Mesenchymal stem cell (in vitro differentiated cells and primary cell): ENCODE measurements around the gene RBM19.

Experiments
- DNase-seq: peaks from one replicate; pipeline ENCODE4 v3.0.0-alpha.2; 2013
- H2AFZ ChIP-seq: one replicate; pipeline ENCODE4 v1.6.1; 2013; ENCODE audit warnings: low read depth, mild to moderate bottlenecking, control low read depth, inconsistent platforms, low read length, moderate library complexity
- H2AK5ac ChIP-seq: 2 replicates; pipeline ENCODE4 v1.6.1; 2013; ENCODE audit warnings: low read length, moderate library complexity, mild to moderate bottlenecking, inconsistent platforms; ENCODE audit not compliant: severe bottlenecking
- H2BK120ac ChIP-seq: one replicate; pipeline ENCODE4 v1.6.1; 2013; ENCODE audit warnings: low read depth, mild to moderate bottlenecking, inconsistent platforms, low read length, moderate library complexity
- H2BK12ac ChIP-seq, 2 experiments: one replicate each; pipeline ENCODE4 v1.6.1; 2013; ENCODE audit warnings: inconsistent platforms in 2 of 2, low read length in 2 of 2, mild to moderate bottlenecking in 2 of 2, moderate library complexity in 2 of 2, control low read depth in 1 of 2
- H2BK15ac ChIP-seq: one replicate; pipeline ENCODE4 v1.6.1; 2013; ENCODE audit warnings: mild to moderate bottlenecking, low read depth, inconsistent platforms; ENCODE audit not compliant: poor library complexity, severe bottlenecking
- H2BK5ac ChIP-seq: 2 replicates; pipeline ENCODE4 v1.6.1; 2013; ENCODE audit warnings: low read depth, mild to moderate bottlenecking, low read length, control low read depth, inconsistent platforms; ENCODE audit not compliant: poor library complexity, severe bottlenecking
- H3K14ac ChIP-seq, 2 experiments: one replicate each; pipeline ENCODE4 v1.6.1; 2013; ENCODE audit warnings: inconsistent platforms in 2 of 2, low read length in 2 of 2, control low read depth in 1 of 2, mild to moderate bottlenecking in 1 of 2, moderate library complexity in 1 of 2
- H3K18ac ChIP-seq, 2 experiments: one replicate each; pipeline ENCODE4 v1.6.1; 2013; ENCODE audit warnings: inconsistent platforms in 2 of 2, low read length in 2 of 2, control low read depth in 1 of 2, low read depth in 1 of 2, mild to moderate bottlenecking in 1 of 2
- H3K23ac ChIP-seq, 2 experiments: one replicate each; pipeline ENCODE4 v1.6.1; 2013; ENCODE audit warnings: inconsistent platforms in 2 of 2, low read length in 2 of 2, mild to moderate bottlenecking in 2 of 2, moderate library complexity in 2 of 2, control low read depth in 1 of 2
- H3K27ac ChIP-seq: 2 replicates; pipeline ENCODE4 v1.5.1; 2013; ENCODE audit warnings: mild to moderate bottlenecking, moderate library complexity, low read length, control low read depth, inconsistent platforms; ENCODE audit not compliant: poor library complexity, severe bottlenecking
- H3K27me3 ChIP-seq, 2 experiments: 2 replicates each; pipeline versions ENCODE4 v1.6.1 to v1.7.0; 2013; ENCODE audit warnings: low read length in 2 of 2, mild to moderate bottlenecking in 2 of 2, moderate library complexity in 2 of 2, control low read depth in 1 of 2, inconsistent platforms in 1 of 2; ENCODE audit not compliant: control insufficient read depth in 1 of 2, insufficient read depth in 1 of 2
- H3K36me3 ChIP-seq, 2 experiments: 2 replicates each; pipeline versions ENCODE4 v1.6.1 to v1.7.0; 2013; ENCODE audit warnings: low read length in 2 of 2, control low read depth in 1 of 2, inconsistent platforms in 1 of 2, low read depth in 1 of 2, mild to moderate bottlenecking in 1 of 2; ENCODE audit not compliant: insufficient read depth in 2 of 2, control insufficient read depth in 1 of 2
- H3K4ac ChIP-seq, 2 experiments: one replicate each; pipeline ENCODE4 v1.6.1; 2013; ENCODE audit warnings: inconsistent platforms in 2 of 2, low read length in 2 of 2, mild to moderate bottlenecking in 2 of 2, moderate library complexity in 2 of 2, control low read depth in 1 of 2, low read depth in 1 of 2
- H3K4me1 ChIP-seq: 2 replicates; pipeline ENCODE4 v1.6.1; 2013; ENCODE audit warnings: low read depth, low read length, control low read depth; ENCODE audit not compliant: control insufficient read depth, insufficient read depth
- H3K4me2 ChIP-seq: 2 replicates; pipeline ENCODE4 v1.6.1; 2013; ENCODE audit warnings: low read length, mild to moderate bottlenecking, inconsistent platforms; ENCODE audit not compliant: poor library complexity, severe bottlenecking
- H3K4me3 ChIP-seq, 2 experiments: 2 replicates each; pipeline versions ENCODE4 v1.5.1 to v1.7.0; 2013; ENCODE audit warnings: low read length in 2 of 2, mild to moderate bottlenecking in 2 of 2, control low read depth in 1 of 2, low read depth in 1 of 2; ENCODE audit not compliant: insufficient read depth in 1 of 2
- H3K79me1 ChIP-seq: replicated peaks from 2 replicates; pipeline ENCODE4 v1.6.1; 2013; ENCODE audit warnings: mild to moderate bottlenecking, control low read depth, low read length, inconsistent platforms; ENCODE audit not compliant: poor library complexity, severe bottlenecking
- H3K9ac ChIP-seq: 2 replicates; pipeline ENCODE4 v1.7.0; 2013; ENCODE audit warnings: mild to moderate bottlenecking, low read length, moderate library complexity
- H3K9me3 ChIP-seq: 2 replicates; pipeline ENCODE4 v1.7.0; 2013; ENCODE audit warnings: mild to moderate bottlenecking, low read length; ENCODE audit not compliant: control insufficient read depth
- H4K8ac ChIP-seq: one replicate; pipeline ENCODE4 v1.6.1; 2013; ENCODE audit warnings: inconsistent platforms, mild to moderate bottlenecking, low read length, moderate library complexity
- H4K91ac ChIP-seq: one replicate; pipeline ENCODE4 v1.6.1; 2013; ENCODE audit warnings: mild to moderate bottlenecking, low read length, inconsistent platforms
- WGBS: methylation state at CpG from one replicate; pipeline ENCODE4 v1.1.7; 2013; ENCODE audit warnings: mixed read lengths; 5-methylcytosine and 5-hydroxymethylcytosine counted together

RBM19 gene

DNA sequence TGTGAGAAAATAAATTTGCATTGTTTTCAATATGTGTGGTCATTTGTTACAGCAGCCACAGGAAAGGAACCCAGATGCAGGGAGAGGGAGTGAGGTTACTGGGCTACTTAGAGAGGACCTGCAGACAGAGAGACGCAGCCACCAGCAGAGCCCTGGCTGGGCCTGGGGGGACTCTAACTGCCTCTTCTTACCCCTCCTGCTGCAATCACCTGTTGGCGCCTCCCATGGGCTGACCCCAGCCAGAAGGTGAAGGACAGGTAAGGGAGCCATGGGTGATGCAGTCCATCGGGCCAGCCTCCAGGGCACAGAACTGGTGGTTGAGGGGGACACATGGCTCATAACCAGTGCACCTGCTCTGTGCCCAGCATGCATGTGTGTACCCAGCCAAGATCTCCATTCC, 15.8 kb upstream of the RBM19 start:
- H3K4me2 ChIP-seq, result no peak overlapping the region
- 88% methylated on average over 2 of the region's 3 CpGs for WGBS
- no peaks in the 10 kb centered on the region for H3K9me3 ChIP-seq

DNA sequence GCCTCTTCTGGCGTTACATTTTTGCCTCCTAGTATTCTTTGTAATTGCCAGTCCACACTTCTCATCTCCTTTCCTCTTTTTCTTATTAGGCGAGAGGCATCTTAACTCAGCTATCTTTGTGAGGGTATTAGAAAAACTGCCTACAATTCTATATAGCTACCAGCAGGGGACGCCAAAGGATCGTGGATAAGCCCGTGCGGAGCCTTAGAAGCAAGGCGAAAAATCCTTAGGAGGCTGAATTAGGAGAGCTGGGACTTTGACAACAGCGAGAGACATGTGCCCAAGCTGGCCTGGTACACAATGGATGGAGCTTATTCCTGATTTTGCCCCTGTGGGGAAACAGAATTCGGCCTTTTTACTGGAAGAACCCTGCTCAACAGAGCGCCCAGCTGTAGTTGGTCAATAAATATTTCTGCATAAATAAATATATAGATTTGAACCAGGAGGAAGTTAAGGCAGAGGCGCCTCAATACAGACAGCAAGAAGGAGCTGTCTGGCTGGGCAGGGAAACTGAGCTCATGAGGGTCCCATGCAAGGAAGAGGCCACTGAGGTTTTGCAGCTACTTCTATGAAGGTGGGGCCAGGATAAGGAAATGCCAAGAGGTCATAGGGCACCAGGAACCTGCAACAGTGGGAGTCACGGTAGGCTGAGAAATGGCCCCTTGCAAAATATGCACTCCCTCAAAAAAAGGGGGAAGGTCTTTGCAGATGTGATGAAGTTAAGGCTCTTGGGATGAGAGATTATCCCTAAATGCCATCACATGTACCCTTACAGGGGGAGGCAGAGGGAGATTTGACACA, 14.6 kb upstream of the RBM19 start:
- Histone ChIP-seq H3K14ac (no peak overlapping the region), H2AFZ (no peak overlapping the region), H2BK5ac (no peak overlapping the region), H2AK5ac (no peak overlapping the region), H2BK120ac (no peak overlapping the region), H4K91ac (no peak overlapping the region), H3K9me3 (no peaks in the 10 kb centered on the region), H3K36me3 (no peaks in the 10 kb centered on the region), H3K27me3 (peaks cover 12 to 83% of the 10 kb centered on the region in 2 experiments), H3K9ac (no peak overlapping the region), H3K23ac (no peak overlapping the region), H3K18ac (no peak overlapping the region), H2BK15ac (no peak overlapping the region), H3K79me1 (no peaks in the 10 kb centered on the region), H3K4me3 (no peak overlapping the region), H3K4me1 (no peaks in the 10 kb centered on the region), H3K4ac (no peak overlapping the region), H3K4me2 (no peak overlapping the region), H3K27ac (no peak overlapping the region), H4K8ac (no peak overlapping the region), H2BK12ac (no peak overlapping the region)
- WGBS, result 14% methylated on average over 9 of the region's 12 CpGs
- peak; percentile 68 for DNase-seq

More for the DNA sequence above, 15.8 kb upstream of the RBM19 start:
- Histone ChIP-seq H2BK5ac (no peak overlapping the region), H2AK5ac (no peak overlapping the region), H3K79me1 (no peaks in the 10 kb centered on the region), H3K4me1 (no peaks in the 10 kb centered on the region), H3K9ac (no peak overlapping the region), H3K14ac (no peak overlapping the region), H3K27me3 (peaks cover 12 to 85% of the 10 kb centered on the region in 2 experiments), H3K4me3 (no peak overlapping the region), H3K18ac (no peak overlapping the region), H4K8ac (no peak overlapping the region), H3K27ac (no peak overlapping the region), H3K4ac (no peak overlapping the region), H3K36me3 (no peaks in the 10 kb centered on the region), H2AFZ (no peak overlapping the region), H4K91ac (no peak overlapping the region), H2BK15ac (no peak overlapping the region), H3K23ac (no peak overlapping the region), H2BK12ac (no peak overlapping the region), H2BK120ac (no peak overlapping the region)
- no peak for DNase-seq

DNA sequence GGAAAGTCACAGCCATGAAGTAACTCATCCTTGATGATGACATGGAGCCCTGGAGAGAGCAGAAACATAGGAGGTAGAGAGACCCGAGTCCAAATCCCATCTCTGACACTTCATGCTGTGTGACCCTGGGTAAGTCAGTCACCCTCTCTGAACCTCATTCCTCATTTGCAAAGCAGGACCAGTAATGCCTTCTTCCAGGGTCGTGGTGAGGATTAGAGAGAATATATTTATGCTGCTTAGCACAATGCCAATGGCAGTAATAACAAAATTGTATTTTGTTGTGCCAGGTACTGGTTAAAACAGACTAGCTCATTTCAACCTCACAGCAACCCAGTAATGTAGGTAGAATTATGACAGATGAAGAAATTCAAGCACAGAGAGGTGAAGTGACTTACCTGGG, 13.9 kb upstream of the RBM19 start:
- Histone ChIP-seq H3K18ac (no peak overlapping the region), H2BK15ac (no peak overlapping the region), H3K4me2 (no peak overlapping the region), H2AK5ac (no peak overlapping the region), H2BK120ac (no peak overlapping the region), H3K4me3 (no peak overlapping the region), H3K9ac (no peak overlapping the region), H4K91ac (no peak overlapping the region), H3K4ac (no peak overlapping the region), H3K23ac (no peak overlapping the region), H3K14ac (no peak overlapping the region), H3K9me3 (no peaks in the 10 kb centered on the region), H3K79me1 (no peaks in the 10 kb centered on the region), H3K27me3 (peaks cover 14 to 82% of the 10 kb centered on the region in 2 experiments), H3K4me1 (no peaks in the 10 kb centered on the region), H4K8ac (no peak overlapping the region), H2BK12ac (no peak overlapping the region), H3K36me3 (no peaks in the 10 kb centered on the region), H3K27ac (no peak overlapping the region), H2AFZ (no peak overlapping the region), H2BK5ac (no peak overlapping the region)
- DNase-seq, result no peak
- 100% methylated on average over 1 of the region's 2 CpGs for WGBS

DNA sequence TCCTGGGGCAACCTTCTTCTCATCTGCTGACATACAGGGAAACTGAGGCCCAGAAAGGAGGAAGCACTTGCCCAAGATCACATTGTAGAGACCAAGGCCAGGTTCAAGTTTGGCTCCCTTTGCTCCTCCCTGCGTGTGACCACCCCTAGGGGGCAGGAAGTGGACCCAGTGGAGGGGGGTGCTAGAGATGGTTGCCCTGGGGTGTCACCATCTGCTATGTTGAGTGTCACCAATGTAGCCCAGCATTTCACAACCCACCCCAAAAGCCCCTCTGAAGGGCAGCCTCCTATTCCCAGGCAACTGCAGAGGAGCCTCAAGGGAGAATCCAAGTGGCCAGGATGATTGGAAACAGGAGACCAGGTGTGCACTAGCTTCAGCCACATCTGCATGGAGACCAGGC, 12.0 kb upstream of the RBM19 start:
- no peaks in the 10 kb centered on the region for H3K79me1 ChIP-seq
- no peak for DNase-seq
- no peak overlapping the region for H2AK5ac ChIP-seq
- peaks cover 17 to 78% of the 10 kb centered on the region in 2 experiments for H3K27me3 ChIP-seq
- no peak overlapping the region for H2BK5ac ChIP-seq
- H3K14ac ChIP-seq, result no peak overlapping the region
- H2BK120ac ChIP-seq, result no peak overlapping the region
- no peak overlapping the region for H4K8ac ChIP-seq
- H3K4ac ChIP-seq, result no peak overlapping the region
- no peaks in the 10 kb centered on the region for H3K4me1 ChIP-seq
- H3K4me3 ChIP-seq, result peak overlapping the region in 1 of 2 experiments; percentile 15
- H4K91ac ChIP-seq, result no peak overlapping the region
- no peak overlapping the region for H3K4me2 ChIP-seq
- H3K36me3 ChIP-seq, result no peaks in the 10 kb centered on the region
- no peak overlapping the region for H2BK15ac ChIP-seq
- H3K9ac ChIP-seq, result no peak overlapping the region
- H3K23ac ChIP-seq, result no peak overlapping the region
- H3K18ac ChIP-seq, result no peak overlapping the region
- no peak overlapping the region for H2AFZ ChIP-seq
- no peak overlapping the region for H2BK12ac ChIP-seq
- H3K9me3 ChIP-seq, result no peaks in the 10 kb centered on the region
- no CpG with 5 or more reads among the region's 1 CpG for WGBS
- H3K27ac ChIP-seq, result no peak overlapping the region
